HG03558 (cell line): Measurements from ENCODE around the gene PFN4.

Source experiments
- ATAC-seq: cut with Tn5 transposase; IDR thresholded peaks from one replicate; pipeline ENCODE4 v1.9.1; 2021; ENCODE audit warnings: moderate number of reproducible peaks; ENCODE audit not compliant: unreplicated experiment; ENCODE audit errors: extremely low read depth

Gene PFN4

GRCh38 chr2:24082787-24083566 lies 40.2 kb downstream of the PFN4 start:
- ATAC-seq = no peak

GRCh38 chr2:24080701-24081100 lies 42.4 kb downstream of the PFN4 start:
- no peak for ATAC-seq

- no peak for ATAC-seq
Observed at GRCh38 chr2:24077879-24078278, 45.3 kb downstream of the PFN4 start.

- no peak for ATAC-seq
Observed at GRCh38 chr2:24077535-24077877, 45.6 kb downstream of the PFN4 start.

- no peak for ATAC-seq
Observed at GRCh38 chr2:24076849-24077534, 46.1 kb downstream of the PFN4 start.

- ATAC-seq = peak; percentile 82
Observed at GRCh38 chr2:24075915-24076848, 47.0 kb downstream of the PFN4 start, which contains the start of gene SF3B6. Gene SF3B6 (minus strand): TSS chr2:24076326. CDS start chr2:24076229, 97 bp downstream.

GRCh38 chr2:24075259-24075658 lies 47.9 kb downstream of the PFN4 start:
- ATAC-seq = no peak

- no peak for ATAC-seq
Observed at GRCh38 chr2:24073816-24074215, 49.3 kb downstream of the PFN4 start.

- no peak for ATAC-seq
Observed at GRCh38 chr2:24072259-24072658, 50.9 kb downstream of the PFN4 start.

- no peak for ATAC-seq
Observed at GRCh38 chr2:24065341-24065740, 57.8 kb downstream of the PFN4 start.
